RPMI7951 (cell line): ENCODE results near the gene RABGAP1L. TPM values are rescaled to one million over a fixed set of nuclear protein-coding genes. Genes with fewer than 3 reads are reported as not detected.
"Not testable (repeated sequence)": the region's sequence is repeated elsewhere in the genome, so short reads cannot be mapped to it uniquely, and the experiment has no call there.

Experiments used
- DNase-seq: peaks from one replicate; pipeline ENCODE4 v3.0.0-alpha.2; 2012; ENCODE audit warnings: low read depth
- total RNA-seq: library from RNA; depleted of rRNA; stranded (reverse); fragments of >200 nt; shearing (Covaris generic); gene quantifications from 2 replicates; pipeline ENCODE4 v1.2.3, GENCODE V29; 2014

RABGAP1L gene
- total RNA-seq, 1 experiment from 2014 or later = 17.2 TPM

DNA sequence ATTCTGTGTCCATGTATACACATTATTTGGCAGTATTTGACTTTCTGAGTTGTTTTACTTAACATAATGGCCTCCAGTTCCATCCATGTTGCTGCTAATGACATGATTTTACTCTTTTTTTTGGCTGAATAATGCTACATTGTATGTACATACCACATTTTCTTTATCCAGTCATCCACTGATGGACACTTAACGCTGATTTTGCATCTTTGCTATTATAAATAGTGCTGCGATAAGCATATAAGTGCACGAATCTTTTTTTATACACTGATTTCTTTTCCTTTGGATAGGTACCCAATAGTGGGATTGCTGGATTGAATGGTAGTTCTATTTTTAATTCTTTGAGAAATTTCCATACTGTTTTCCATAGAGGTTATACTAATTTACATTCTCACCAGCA lies 544.0 kb downstream of the RABGAP1L start:
- no peak for DNase-seq

GRCh38 chr1:174704300-174704699 lies 545.0 kb downstream of the RABGAP1L start:
- DNase-seq = no peak

- DNase-seq = no peak
Observed at GRCh38 chr1:174710868-174711845, 551.8 kb downstream of the RABGAP1L start.

GRCh38 chr1:174711848-174712247 lies 552.5 kb downstream of the RABGAP1L start:
- not testable (repeated sequence) for DNase-seq

DNA sequence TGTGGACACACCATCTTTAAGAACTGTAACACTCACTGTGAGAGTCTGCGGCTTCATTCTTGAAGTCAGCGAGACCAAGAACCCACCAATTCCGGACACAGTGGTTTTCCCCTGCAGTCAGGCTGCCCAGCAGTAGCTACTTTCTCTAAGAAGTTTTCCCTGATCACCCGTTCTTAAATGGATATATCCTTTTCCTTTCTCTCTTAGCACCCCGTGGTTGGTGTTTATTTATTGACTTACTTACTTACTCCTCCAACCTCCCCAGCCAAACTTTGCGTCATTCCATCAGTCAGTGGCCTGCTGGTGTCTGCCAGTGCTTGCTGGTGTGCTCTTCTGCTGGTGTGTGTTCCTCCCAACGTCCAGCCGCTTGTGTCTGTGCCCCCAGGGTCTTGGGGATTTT lies 553.2 kb downstream of the RABGAP1L start:
- DNase-seq = no peak

- peak; percentile 46 for DNase-seq
Observed at GRCh38 chr1:174713796-174714195, 554.5 kb downstream of the RABGAP1L start.

- no peak for DNase-seq
Observed at GRCh38 chr1:174719194-174719593, 559.9 kb downstream of the RABGAP1L start.

DNA sequence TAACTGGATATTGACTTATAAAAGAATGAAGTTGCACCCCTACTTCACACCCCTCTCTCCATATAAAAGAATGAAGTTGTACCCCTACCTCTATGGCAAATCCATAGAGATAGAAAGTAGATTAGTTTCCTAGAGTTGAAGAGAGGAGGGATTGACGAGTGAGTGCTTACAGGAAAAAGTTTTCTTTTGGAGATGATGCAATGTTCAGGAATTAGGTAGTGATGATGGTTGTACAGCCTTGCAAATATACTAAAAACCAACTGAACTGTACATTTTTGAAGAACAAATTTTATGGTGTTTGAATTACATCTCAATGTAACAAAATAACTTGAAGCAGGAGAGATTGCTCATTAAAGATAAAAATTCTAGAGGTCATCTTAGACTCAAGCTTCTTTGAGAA lies 561.3 kb downstream of the RABGAP1L start:
- DNase-seq = no peak

- DNase-seq = no peak
Observed at GRCh38 chr1:174721246-174721645, 561.9 kb downstream of the RABGAP1L start.

DNA sequence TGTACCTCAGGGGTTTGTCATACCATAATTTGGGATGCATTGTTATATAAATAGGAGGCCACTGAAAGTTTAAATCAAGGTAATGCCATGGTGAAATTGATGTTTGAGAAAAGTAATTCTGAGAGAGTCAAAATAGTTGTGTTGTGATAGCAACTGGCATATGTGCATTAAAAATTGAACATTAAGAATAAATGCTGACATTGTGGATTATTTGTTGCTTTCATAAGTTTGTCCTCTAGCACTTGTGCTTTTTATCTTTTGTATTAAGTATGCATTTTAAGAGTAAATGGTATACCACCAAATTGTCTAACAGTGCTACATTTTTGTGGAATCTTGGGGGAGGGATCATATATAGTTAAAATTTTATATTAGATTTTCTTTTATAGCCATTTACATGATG lies 564.5 kb downstream of the RABGAP1L start:
- no peak for DNase-seq

DNA sequence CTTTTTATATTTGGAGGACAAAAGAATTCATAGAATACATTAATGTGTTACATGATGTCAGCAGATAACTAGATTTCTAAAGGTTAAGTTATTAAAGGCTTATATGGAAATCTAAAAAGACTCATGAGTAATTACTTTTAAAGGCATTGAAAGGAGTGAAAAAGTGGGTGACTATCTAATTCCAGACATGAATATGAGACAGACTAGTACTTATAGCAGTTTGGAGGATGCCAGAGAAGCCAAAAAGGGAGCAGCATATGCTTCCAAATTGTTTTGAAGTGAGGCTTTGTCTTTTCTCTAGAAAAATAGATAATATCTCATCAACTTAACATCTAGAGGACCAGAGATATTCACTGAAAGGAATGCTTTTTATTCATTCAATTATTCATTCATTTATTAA lies 564.9 kb downstream of the RABGAP1L start:
- no peak for DNase-seq

- peak; percentile 29 for DNase-seq
Observed at GRCh38 chr1:174726167-174726879, 567.0 kb downstream of the RABGAP1L start.

- no peak for DNase-seq
Observed at GRCh38 chr1:174726880-174727585, 567.7 kb downstream of the RABGAP1L start.

GRCh38 chr1:174734270-174734669 lies 575.0 kb downstream of the RABGAP1L start:
- DNase-seq = no peak

- no peak for DNase-seq
Observed at GRCh38 chr1:174736831-174737230, 577.5 kb downstream of the RABGAP1L start.

DNA sequence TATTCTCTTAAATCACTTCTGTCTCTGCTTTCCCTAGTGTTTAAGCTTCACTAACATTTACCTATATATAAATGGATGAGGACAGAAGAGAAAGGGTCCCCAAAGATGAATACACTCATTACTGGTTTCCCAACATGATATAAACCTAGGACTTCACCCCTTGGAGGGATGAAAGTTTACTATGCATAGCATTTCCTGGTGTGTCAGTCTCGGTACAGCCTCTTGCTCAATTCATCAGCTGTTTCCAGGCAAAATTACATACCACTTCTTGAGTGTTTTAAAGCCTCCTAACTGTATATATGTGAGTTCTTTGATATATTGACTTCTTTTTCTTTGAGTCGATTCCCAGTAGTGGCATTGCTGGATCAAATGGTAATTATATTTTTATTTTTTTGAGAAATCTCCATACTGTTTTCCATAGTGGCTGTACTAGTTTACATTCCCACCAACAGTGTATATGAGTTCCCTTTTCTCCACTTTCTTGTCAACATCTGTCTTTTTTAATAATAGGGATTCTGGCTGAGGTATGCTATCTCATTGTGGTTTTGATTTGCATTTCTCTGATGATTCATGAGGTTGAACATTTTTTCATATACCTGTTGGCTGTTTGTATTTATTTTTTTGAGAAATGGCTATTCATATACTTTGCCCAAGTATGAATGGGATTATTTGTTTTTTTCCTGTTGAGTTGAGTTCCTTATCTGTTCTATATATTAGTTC lies 581.1 kb downstream of the RABGAP1L start:
- DNase-seq = no peak

- DNase-seq = peak; percentile 3
Observed at GRCh38 chr1:174742805-174743653, 583.7 kb downstream of the RABGAP1L start.

- DNase-seq = peak; percentile 50
Observed at GRCh38 chr1:174743654-174744561, 584.6 kb downstream of the RABGAP1L start.

DNA sequence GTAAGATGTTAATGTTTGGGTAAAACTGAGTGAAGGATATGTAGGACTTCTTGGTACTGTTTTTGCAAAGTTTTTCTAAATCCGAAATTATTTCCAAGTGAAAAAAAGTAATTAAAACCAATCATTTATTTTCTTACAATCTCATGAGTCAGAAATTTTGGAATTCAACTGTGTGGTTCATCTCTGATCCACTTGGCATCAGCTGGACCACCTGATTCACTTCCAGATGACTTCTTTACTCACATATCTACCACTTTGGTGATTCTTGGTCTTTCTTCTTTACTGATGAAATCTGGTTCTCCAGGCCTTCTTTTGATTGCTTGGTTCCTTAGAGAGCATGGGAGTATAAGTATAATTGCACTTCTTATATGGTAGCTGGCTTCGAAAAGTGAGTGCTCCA lies 585.6 kb downstream of the RABGAP1L start:
- no peak for DNase-seq
